Epidermal melanocyte (primary cell): ENCODE data around the gene RASSF7.

Source experiments
- DNase-seq: peaks from one replicate; pipeline ENCODE4 v3.0.0; 2011; ENCODE audit warnings: low spot score; ENCODE audit not compliant: insufficient read length

RASSF7 gene

GRCh38 chr11:532986-533585 lies 27.7 kb upstream of the RASSF7 start:
- DNase-seq = no peak

DNA sequence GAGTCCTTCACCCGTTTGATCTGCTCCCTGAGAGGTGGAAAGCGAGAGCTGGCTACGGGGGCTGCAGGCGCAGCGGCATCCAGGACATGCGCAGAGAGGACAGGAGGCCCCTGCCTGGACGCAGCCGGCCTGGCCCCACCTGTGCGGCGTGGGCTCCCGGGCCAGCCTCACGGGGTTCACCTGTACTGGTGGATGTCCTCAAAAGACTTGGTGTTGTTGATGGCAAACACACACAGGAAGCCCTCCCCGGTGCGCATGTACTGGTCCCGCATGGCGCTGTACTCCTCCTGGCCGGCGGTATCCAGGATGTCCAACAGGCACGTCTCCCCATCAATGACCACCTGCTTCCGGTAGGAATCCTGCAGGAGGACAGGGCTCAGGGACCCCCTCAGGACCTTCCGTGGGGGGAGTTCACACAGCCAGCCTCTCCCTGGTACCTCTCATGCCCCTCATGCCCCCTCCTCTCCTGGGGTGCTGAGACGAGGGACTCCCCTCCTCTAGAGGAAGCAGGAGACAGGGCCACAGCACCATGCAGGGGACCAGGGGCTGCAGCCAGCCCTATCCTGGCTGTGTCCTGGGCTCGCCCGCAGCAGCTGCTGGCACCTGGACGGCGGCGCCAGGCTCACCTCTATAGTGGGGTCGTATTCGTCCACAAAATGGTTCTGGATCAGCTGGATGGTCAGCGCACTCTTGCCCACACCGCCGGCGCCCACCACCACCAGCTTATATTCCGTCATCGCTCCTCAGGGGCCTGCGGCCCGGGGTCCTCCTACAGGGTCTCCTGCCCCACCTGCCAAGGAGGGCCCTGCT lies 27.0 kb upstream of the RASSF7 start:
- DNase-seq = no peak

- no peak for DNase-seq
These were observed 26.2 kb upstream of the RASSF7 start for GRCh38 chr11:534396-535209.

- DNase-seq = no peak
These were observed 25.6 kb upstream of the RASSF7 start for GRCh38 chr11:535210-535518.

DNA sequence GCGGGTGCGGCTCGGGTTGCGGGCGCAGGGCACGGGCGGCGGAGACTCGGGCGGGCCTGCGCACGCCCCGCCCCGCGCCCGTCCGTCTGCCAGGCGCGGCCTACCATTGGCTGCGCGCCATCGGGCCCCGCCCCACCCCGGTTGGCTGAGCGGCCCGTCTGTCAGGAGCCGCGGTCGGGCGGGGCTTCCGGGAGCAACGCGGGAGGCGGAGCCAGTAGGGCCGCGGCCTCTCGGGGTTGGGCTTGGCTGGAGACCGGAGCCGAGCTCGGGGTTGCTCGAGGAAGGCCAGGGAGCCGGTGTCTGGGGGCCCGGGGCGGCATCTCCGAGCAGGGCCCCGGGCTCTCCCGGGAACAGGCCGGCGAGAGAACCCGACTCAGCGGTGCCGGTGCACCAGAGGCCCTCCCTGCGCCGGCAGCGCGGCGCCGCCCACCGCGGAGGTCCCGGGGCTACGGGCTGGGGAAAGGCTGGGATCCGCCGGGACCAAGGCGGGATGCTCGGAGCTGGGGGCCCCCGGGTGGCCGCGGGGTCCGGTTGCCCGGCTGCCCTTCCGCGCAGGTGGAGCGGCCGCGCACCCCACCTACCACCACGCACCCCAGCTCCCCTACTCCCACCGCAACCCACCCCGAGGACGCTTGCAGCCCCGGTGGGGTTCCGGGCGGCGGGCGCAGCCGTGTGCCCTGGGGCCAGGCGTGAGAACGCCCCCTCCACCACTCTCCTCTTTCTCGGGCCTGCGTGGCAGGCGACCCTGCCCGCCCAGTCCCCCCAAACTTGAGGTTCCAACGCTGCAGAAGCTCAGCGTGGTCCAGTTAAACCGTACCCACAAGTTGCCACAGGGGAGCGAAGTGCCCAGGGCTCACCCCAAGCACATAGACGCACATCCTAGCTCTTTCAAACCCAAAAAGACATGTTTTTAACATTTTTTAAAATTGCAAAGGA lies 25.0 kb upstream of the RASSF7 start, which contains the start of gene HRAS:
Gene HRAS (minus strand): TSS at position 58 of the 936 bp plus-strand sequence.
- peak; percentile 100 for DNase-seq

GRCh38 chr11:536841-537621 lies 23.7 kb upstream of the RASSF7 start, which contains the start of gene LRRC56:
Gene LRRC56 (plus strand): TSS chr11:537527. CDS start chr11:540685, 3,158 bp downstream.
- peak; percentile 96 for DNase-seq

GRCh38 chr11:537622-538430 lies 22.9 kb upstream of the RASSF7 start:
- no peak for DNase-seq

GRCh38 chr11:538431-539051 lies 22.2 kb upstream of the RASSF7 start:
- no peak for DNase-seq

DNA sequence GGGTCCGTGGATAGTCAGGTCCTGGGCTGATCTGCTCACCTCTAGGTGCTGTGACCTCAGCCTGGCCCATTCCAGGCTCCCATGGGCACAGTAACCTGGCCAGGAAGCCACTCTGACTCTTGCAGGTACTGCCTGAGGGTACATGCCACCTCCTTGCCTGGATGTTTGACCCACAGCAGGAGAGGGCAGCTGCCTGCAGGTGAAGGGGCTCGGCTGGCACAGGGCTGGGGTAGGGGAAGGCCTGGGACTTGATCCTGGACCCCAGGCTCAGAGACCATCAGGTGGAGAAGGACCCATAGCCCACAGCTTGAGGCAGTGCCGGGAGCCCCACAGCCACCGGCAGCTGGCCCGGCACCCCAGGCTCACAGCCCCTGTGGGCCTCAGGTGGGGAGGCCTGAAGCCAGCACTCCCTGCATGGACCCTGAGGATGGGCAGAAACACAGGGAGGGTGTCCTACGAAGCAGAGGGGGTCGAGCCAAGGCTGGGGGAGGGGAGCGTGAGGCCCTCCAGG lies 20.7 kb upstream of the RASSF7 start:
- no peak for DNase-seq

GRCh38 chr11:540583-541432 lies 20.0 kb upstream of the RASSF7 start:
- DNase-seq = no peak

GRCh38 chr11:541433-541885 lies 19.3 kb upstream of the RASSF7 start:
- DNase-seq = no peak

GRCh38 chr11:544817-545166 lies 16.0 kb upstream of the RASSF7 start:
- no peak for DNase-seq

- no peak for DNase-seq
These were observed 15.6 kb upstream of the RASSF7 start for GRCh38 chr11:545171-545570.

DNA sequence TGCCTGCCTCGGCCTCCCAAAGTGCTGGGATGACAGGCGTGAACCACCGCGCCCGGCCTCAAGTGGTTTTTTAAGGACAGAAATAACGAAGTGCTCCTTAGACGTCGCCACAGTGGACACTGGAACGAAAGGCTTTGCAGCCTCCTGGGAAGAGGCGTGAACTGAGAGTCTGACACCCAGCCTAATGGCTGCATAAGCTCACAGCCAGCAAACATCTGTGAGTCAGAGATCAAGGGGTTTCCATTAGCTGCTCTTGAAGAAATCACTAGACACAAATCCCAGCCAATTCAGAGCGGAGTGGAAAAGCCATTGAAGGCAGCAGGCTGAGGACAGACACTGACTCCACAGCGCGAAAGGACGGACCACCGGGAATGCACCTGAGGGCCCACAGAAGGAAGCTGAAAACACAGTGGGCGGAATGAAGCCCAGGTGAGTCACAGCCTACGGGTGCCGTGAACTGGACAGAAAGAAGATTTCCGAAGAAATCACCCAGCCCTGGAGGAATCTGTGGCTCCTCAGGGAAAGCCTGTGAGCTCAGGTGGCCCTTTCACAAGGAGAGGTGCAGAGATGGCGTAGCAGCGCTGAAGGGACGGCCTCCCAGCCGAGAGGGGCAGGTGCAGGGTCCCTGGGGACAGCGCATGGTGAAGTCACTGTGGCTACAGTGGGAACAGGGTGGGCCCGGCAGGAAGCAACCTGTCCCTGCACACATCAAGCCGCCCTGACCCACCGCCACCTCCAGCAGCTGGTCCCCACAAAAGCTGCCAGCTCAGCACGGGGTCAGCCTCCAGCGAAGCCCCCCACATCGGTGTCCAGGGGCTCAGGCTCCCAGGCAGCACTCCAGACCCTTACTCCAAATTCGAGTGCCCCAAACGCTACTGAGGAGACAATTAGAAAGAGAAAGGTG lies 11.8 kb upstream of the RASSF7 start:
- no peak for DNase-seq

DNA sequence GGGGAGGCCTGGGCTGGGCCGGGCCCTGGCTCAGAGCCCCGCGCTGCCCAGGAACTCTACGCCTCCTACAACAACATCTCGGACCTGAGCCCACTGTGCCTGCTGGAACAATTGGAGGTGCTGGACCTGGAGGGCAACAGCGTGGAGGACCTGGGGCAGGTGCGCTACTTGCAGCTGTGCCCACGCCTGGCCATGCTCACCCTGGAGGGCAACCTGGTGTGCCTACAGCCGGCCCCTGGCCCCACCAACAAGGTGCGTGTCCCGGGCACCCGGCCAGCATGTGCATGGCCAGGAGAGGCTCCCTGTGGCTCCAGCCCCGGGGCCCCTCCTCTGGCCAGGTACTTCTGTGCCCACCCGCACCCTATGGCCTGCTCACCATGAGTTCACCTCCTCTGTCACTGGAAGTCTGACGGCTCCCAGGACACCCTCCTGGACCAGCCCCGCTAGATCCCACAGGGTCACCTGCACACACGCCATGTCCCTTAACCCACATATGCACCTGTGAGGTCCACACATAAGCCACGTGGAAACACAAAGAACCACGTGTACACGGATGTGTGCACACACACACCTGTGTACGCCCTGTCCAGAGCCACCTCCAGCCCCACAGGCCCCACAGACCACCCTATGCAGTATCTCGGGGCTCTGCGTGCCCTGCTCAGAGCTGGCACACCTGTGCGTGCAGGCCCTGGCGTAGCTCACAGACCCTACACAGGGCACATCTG lies 10.6 kb upstream of the RASSF7 start:
- DNase-seq = no peak

- no peak for DNase-seq
These were observed 10.1 kb upstream of the RASSF7 start for GRCh38 chr11:550746-551085.
